CD1c-positive myeloid dendritic cell (primary cell): Measurements from ENCODE around the gene GSTO1.
A peak's percentile ranks its signal among the peaks of the same experiment; 100 is the strongest.

Source experiments
- DNase-seq: peaks from one replicate; pipeline ENCODE4 v3.0.0-alpha.2; 2016; ENCODE audit errors: extremely low spot score

Gene GSTO1

DNA sequence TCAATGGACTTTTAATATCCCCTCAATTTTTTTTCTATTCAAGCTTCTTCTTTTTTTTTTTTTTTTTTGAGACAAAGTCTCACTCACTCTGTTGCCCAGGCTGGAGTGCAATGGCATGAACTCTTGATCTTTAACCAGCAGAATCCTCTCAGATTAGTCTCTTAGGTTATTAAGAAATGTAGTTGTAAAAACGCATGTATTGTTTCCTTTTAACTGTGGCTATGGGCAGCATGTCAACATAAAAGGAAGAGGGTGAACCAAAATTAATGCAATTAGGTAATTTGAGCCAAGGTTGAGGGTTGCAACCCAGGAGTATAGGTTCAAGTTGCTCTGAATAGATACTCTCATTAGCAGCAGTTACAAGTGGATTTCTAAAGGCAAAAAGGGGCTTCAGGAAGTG, 4.3 kb upstream of the GSTO1 start:
- no peak for DNase-seq

GRCh38 chr10:104251443-104251842, 3.2 kb upstream of the GSTO1 start:
- no peak for DNase-seq

GRCh38 chr10:104252368-104252767, 2.3 kb upstream of the GSTO1 start:
- DNase-seq: peak; percentile 20

DNA sequence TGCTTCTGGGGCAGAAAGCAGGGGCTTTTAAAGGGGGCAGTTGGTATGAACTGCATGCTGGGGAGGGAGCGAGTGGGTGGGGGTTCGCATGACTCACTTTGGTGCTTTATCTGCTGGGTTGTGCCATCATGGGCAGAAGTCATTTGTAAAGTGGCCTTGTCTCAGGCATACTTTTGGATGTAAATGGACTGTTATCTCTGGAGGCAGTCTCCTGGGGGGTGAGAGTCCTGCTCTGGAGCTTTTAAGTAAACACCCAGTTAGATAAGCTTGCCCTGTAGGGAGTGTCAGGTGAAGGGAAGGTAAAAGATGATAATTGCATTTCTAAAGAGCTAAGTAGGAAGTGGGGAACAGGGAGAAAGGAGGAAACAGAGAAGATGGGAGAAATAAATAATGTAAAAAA, 1.6 kb upstream of the GSTO1 start:
- peak; percentile 30 for DNase-seq

DNA sequence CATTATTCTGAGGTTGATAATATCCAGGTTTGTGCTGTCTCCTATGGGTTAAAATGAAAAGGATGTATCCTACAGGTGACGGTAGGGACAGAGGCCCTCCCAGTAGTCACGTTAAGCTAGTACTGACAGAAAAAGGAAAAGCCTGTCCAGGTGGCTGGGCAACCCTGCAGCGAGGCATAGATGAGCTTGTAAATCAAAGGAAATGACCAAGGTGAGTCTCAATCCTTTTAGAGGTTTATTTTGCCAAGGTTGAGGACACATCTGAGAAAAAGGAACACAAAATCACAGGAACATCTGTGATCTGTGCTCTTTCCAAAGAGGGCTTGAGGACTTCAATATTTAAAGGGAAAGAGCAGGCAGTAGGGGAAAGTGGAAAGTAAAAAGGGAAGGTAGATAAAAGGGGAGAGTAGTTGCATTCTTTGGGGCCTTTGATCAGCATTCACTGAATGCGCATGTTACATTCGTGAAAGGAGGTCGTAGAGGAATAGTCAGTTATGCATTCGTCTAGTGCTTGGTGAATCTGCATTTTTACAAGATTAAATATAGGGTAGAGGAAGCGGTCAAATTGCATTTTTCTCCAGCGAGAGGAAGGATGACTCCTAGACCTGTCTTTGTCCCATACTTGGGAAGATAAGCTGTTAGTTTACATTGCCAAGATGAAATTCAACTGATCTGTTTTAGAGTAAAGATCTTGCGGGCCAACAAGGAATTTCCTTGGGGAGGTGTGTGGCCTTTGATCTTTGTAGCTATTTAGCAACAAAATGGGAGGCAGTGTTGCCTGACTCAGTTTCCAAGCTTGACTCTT, 884 bp upstream of the GSTO1 start:
- DNase-seq: peak; percentile 34

- peak; percentile 85 for DNase-seq
Observed at GRCh38 chr10:104255311-104255981, 754 bp downstream of the GSTO1 start.

- DNase-seq: peak; percentile 19
Observed at GRCh38 chr10:104256335-104256961, 1.8 kb downstream of the GSTO1 start.

- no peak for DNase-seq
Observed at GRCh38 chr10:104257235-104257634, 2.5 kb downstream of the GSTO1 start.

DNA sequence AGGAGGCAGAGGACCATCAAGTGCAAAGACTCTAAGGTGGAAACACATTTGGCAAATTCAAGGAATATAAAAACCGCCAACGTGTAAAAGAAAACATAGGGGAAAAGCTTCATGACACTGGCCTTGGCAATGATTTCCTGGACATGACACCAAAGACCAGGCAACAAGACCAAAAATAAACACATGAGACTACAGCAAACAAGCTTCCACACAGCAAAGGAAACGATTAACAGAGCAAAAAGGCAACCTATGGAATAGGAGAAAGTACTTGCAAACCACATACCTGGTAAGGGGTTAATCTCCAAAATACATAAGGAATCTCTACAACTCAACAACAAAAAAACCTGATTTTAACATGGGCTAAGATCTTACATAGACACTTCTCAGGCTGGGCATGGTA, 3.5 kb downstream of the GSTO1 start:
- DNase-seq: no peak

- no peak for DNase-seq
Observed at GRCh38 chr10:104259456-104259855, 4.8 kb downstream of the GSTO1 start.

GRCh38 chr10:104259999-104260774, 5.5 kb downstream of the GSTO1 start:
- no peak for DNase-seq

DNA sequence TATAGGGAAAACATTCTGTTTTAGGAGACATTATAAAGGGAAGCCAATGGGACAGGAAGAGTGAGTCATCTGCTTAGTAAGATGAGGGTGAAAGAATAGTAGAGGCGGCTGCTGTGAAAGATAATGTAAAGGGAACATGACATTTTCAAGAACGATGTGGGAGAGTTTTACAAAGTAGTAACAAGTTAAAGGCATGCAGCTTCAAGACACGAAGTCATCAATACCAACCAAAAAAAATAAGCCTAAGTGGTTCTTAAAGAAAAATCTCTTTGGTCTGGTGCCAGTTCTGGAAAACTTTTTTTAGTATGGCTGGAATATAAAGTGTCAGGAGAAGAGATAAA, 6.1 kb downstream of the GSTO1 start:
- peak; percentile 54 for DNase-seq

DNA sequence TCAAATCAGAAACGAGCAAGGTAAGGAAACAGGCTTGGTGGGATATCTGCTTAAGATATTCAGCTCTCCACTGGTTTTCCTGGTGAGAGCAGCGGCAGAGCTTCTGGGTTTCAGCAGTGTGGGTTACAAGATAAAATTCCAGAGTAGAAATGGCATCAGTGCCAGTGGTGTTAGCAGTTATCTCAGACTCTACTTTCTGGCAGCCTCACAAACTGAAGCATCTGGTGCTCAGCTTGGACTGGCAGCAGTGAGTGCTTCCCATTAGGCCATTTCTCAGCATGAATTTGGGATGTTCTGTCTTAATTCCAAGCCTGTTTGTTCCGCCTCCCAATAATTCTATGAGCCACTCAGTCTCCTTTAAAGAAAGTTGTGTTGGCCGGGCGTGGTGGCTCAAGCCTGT, 7.4 kb downstream of the GSTO1 start:
- no peak for DNase-seq

DNA sequence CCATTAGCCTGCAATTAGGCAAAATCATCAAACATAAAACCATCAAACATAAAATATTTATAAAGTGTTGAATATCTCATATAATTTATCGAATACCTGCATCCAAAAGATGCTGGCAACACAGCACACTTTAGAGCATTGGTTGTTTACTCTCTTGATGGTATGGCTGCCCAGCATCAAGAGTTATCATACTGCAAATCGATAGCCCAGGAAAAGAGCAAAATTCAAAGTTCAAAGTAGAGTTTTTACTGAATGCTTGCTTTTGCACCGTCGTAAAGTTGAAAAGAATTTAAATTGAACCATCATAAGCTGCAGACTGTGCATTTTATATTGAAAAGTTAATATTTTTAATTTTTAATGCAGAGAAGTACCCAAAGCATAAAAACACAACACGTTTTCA, 10.1 kb downstream of the GSTO1 start:
- DNase-seq: no peak

DNA sequence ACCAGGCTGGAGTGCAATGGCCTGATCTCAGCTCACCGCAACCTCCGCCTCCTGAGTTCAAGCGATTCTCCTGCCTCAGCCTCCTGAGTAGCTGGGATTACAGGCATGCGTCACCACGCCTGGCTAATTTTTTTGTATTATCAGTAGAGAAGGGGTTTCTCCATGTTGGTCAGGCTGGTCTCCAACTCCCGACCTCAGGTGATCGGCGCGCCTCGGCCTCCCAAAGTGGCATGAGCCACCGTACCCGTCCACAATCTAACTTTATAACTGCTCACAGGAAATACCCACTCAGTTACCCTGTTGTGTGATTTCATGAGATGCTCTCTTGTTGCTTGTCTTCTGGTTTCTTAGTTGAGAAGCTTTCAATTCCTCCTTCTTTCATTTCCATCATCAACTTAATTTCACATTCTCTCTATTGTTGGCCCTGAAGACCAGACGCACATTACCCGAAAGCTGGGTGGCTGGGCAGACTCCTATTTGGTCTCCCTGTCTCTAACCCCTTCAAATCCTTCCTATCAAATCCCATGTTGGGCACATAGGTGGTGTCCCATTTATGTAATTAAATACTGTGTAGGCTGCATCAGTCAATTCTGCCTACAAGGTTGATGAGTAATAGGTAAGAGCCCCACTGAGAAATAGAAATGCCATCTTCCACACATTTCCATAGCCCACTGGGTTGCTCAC, 13.2 kb downstream of the GSTO1 start:
- no peak for DNase-seq

DNA sequence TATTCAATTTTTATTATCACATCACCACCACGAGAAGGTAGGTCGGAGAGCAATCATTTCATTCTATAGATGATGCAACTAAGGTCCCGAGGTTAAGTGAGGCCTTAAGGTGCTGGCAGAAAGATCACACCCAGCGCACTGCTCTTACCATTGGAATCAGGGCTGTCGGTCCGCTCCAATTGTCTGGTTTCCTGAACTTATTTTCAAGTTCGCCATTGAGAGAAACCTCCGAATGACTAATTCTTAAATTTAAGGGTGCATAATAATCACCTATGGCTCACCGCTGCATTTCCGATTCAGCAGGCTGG, 13.7 kb downstream of the GSTO1 start:
- no peak for DNase-seq

DNA sequence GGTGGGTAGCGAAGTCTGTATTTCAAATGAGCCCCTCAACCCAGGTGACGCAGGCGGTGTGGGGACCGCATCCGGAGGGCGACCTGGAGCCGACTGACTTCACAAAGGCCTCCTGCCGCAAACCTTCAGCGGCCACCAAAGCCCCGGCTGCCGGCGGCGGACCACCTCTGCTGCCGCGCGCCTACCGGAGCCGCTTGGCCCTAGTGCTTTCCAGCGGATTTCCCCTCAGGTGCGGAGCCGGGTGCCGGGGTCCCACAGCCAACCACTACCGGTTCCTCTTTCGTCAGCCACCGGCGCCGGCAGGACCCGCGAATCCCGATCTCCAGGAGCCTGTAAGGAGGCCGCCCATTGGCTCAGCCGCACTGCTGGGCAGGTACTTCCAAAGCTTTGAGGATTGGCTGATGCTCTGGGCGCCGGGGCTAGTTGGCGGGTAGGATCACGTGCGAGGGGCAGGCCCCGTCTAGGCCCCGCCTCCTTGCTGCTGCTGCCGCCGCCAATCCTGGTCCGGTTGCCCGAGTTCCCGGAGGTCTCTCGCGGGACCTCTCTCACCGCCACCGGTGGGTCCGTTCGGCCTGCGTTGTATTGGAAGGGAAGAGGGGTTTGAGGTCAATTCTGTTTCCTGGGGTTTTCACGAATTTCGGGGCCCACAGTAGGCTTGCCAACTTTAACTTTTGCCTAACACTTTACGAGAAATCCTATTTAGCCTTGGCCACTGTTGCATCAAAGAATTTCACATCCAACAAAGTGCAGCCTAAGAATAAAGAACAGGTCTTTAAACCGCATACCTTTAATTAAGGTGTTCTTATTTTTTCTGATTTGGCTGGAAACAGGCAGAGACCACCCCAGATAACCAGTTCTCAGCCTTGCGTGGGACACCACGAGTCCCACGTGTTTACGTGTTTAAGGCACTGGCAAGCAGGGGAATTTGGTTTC, 14.3 kb downstream of the GSTO1 start, which contains the start of gene GSTO2:
GSTO2 (plus strand) TSS at position 472 of the 933 bp plus-strand sequence. CDS start 5,732 bp downstream, outside the sequence.
- DNase-seq: peak; percentile 98

DNA sequence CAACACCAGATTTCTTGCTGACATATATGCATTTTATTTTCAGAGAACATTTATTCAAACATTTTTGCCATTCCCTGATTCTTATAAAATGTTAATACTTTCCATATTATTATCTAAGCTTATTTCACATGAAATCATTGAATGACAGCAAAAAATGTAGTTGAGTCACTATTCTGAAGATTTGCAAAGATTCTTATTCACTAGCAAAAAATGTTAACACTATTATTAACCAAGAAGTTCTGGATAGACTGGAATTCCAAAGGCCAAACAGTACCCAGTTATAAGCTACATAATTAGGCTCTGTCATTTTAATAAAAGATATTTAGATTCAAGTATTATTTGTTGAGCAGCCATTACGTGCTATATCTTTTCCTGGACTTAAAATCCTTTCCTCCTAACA, 18.6 kb downstream of the GSTO1 start:
- DNase-seq: no peak

- DNase-seq: no peak
Observed at GRCh38 chr10:104273899-104274575, 19.3 kb downstream of the GSTO1 start.
